H9 (cell line): Measurements from ENCODE around the gene KIF18A. TPM values are rescaled to one million over a fixed set of nuclear protein-coding genes. Genes with fewer than 3 reads are reported as not detected.

Experiments used
- DNase-seq: peaks from one replicate; pipeline ENCODE4 v3.0.0-alpha.2; 2017
- H2AFZ ChIP-seq: one replicate; pipeline ENCODE4 v1.6.1; 2013; ENCODE audit warnings: mild to moderate bottlenecking, low read length, control low read depth, moderate library complexity
- H2AK5ac ChIP-seq: 2 replicates; pipeline ENCODE4 v1.6.1; 2013; ENCODE audit warnings: low read length, control low read depth, mixed read lengths; ENCODE audit not compliant: insufficient read length
- H2BK120ac ChIP-seq: one replicate; pipeline ENCODE4 v1.6.1; 2013; ENCODE audit warnings: low read depth, mild to moderate bottlenecking, low read length, control low read depth, inconsistent platforms; ENCODE audit not compliant: poor library complexity, severe bottlenecking
- H2BK12ac ChIP-seq: 2 replicates; pipeline ENCODE4 v1.6.1; 2013; ENCODE audit warnings: low read length, control low read depth, mixed read lengths, low read depth; ENCODE audit not compliant: insufficient read length
- H2BK15ac ChIP-seq: 2 replicates; pipeline ENCODE4 v1.6.1; 2013; ENCODE audit warnings: low read depth, low read length, control low read depth
- H2BK20ac ChIP-seq: one replicate; pipeline ENCODE4 v1.6.1; 2013; ENCODE audit warnings: low read depth, mild to moderate bottlenecking, low read length, control low read depth, inconsistent platforms; ENCODE audit not compliant: poor library complexity, severe bottlenecking
- H2BK5ac ChIP-seq: 2 replicates; pipeline ENCODE4 v1.6.1; 2013; ENCODE audit warnings: low read length, control low read depth, mixed read lengths; ENCODE audit not compliant: insufficient read length
- H3K14ac ChIP-seq: 2 replicates; pipeline ENCODE4 v1.6.1; 2013; ENCODE audit warnings: low read length, control low read depth; ENCODE audit not compliant: insufficient read depth
- H3K18ac ChIP-seq: 2 replicates; pipeline ENCODE4 v1.6.1; 2013; ENCODE audit warnings: low read depth, mild to moderate bottlenecking, mixed read lengths, low read length, control low read depth; ENCODE audit not compliant: insufficient read length
- H3K23ac ChIP-seq: 2 replicates; pipeline ENCODE4 v1.6.1; 2013; ENCODE audit warnings: low read length, control low read depth, mixed read lengths, low read depth; ENCODE audit not compliant: insufficient read length
- H3K23me2 ChIP-seq: 2 replicates; pipeline ENCODE4 v1.6.1; 2013; ENCODE audit warnings: low read depth, mild to moderate bottlenecking, mixed read lengths, low read length, control low read depth; ENCODE audit not compliant: insufficient read length, poor library complexity, severe bottlenecking
- H3K27ac ChIP-seq: 2 replicates; pipeline ENCODE4 v1.5.1; 2013; ENCODE audit warnings: low read length, control low read depth, mixed read lengths, low read depth; ENCODE audit not compliant: insufficient read length
- H3K27me3 ChIP-seq: 2 replicates; pipeline ENCODE4 v1.6.1; 2013; ENCODE audit warnings: low read length, control low read depth, inconsistent platforms; ENCODE audit not compliant: insufficient read depth
- H3K4ac ChIP-seq: 2 replicates; pipeline ENCODE4 v1.6.1; 2013; ENCODE audit warnings: low read depth, mild to moderate bottlenecking, control low read depth, inconsistent platforms, low read length, moderate library complexity
- H3K4me1 ChIP-seq: 2 replicates; pipeline ENCODE4 v1.6.1; 2013; ENCODE audit warnings: low read length, control low read depth, inconsistent platforms; ENCODE audit not compliant: insufficient read depth
- H3K4me2 ChIP-seq: 2 replicates; pipeline ENCODE4 v1.6.1; 2013; ENCODE audit warnings: low read length, control low read depth, mixed read lengths; ENCODE audit not compliant: insufficient read length, insufficient read depth
- H3K56ac ChIP-seq: 2 replicates; pipeline ENCODE4 v1.6.1; 2013; ENCODE audit warnings: low read depth, mild to moderate bottlenecking, mixed read lengths, low read length, control low read depth; ENCODE audit not compliant: insufficient read length
- H3K79me1 ChIP-seq: 2 replicates; pipeline ENCODE4 v1.6.1; 2013; ENCODE audit warnings: low read depth, mild to moderate bottlenecking, moderate library complexity, low read length, control low read depth, inconsistent platforms; ENCODE audit not compliant: insufficient read depth, poor library complexity, severe bottlenecking
- H3K79me2 ChIP-seq: 2 replicates; pipeline ENCODE4 v1.6.1; 2013; ENCODE audit warnings: low read length, control low read depth, inconsistent platforms; ENCODE audit not compliant: insufficient read depth
- H3K9ac ChIP-seq: 2 replicates; pipeline ENCODE4 v1.6.1; 2013; ENCODE audit warnings: low read length, control low read depth, mixed read lengths; ENCODE audit not compliant: insufficient read length; ENCODE audit errors: extremely low read depth
- H3K9me3 ChIP-seq: one replicate; pipeline ENCODE4 v1.6.1; 2013; ENCODE audit warnings: low read depth, low read length, inconsistent platforms; ENCODE audit not compliant: control insufficient read depth
- H3T11ph ChIP-seq: one replicate; pipeline ENCODE4 v1.6.1; 2013; ENCODE audit warnings: mild to moderate bottlenecking, low read length, control low read depth, inconsistent platforms
- H4K20me1 ChIP-seq: one replicate; pipeline ENCODE4 v1.6.1; 2013; ENCODE audit not compliant: control insufficient read depth, insufficient read length, insufficient read depth
- H4K5ac ChIP-seq: 2 replicates; pipeline ENCODE4 v1.6.1; 2013; ENCODE audit warnings: low read depth, mild to moderate bottlenecking, mixed read lengths, low read length, control low read depth; ENCODE audit not compliant: insufficient read length
- H4K8ac ChIP-seq: replicated peaks from 2 replicates; pipeline ENCODE4 v1.6.1; 2013; ENCODE audit warnings: low read length, control low read depth, mixed read lengths, low read depth; ENCODE audit not compliant: insufficient read length
- H4K91ac ChIP-seq: 2 replicates; pipeline ENCODE4 v1.6.1; 2013; ENCODE audit warnings: low read depth, mild to moderate bottlenecking, moderate library complexity, mixed read lengths, low read length, control low read depth; ENCODE audit not compliant: insufficient read length
- H3K27ac Mint-ChIP-seq, 3 experiments: 2 replicates in 2 of 3; 3 replicates in 1 of 3; pipeline ENCODE4 v1.8.0; 2020 to 2021; ENCODE audit warnings: mixed read lengths in 3 of 3, mild to moderate bottlenecking in 1 of 3, moderate library complexity in 1 of 3
- H3K27me3 Mint-ChIP-seq: 2 replicates; pipeline ENCODE4 v1.8.0; 2021; ENCODE audit warnings: low read depth, mild to moderate bottlenecking, moderate library complexity, mixed read lengths
- H3K36me3 Mint-ChIP-seq, 3 experiments: 2 replicates in 2 of 3; 3 replicates in 1 of 3; pipeline ENCODE4 v1.8.0; 2020 to 2021; ENCODE audit warnings: low read depth in 3 of 3, mixed read lengths in 3 of 3; ENCODE audit not compliant: insufficient read depth in 1 of 3
- H3K4me1 Mint-ChIP-seq, 2 experiments: 2 replicates each; pipeline ENCODE4 v1.8.0; 2020; ENCODE audit warnings: mixed read lengths in 2 of 2
- H3K4me3 Mint-ChIP-seq, 2 experiments: 2 replicates in 1 of 2; 3 replicates in 1 of 2; pipeline ENCODE4 v1.8.0; 2020 to 2021; ENCODE audit warnings: mild to moderate bottlenecking in 2 of 2, mixed read lengths in 2 of 2, moderate library complexity in 1 of 2
- H3K9me3 Mint-ChIP-seq, 2 experiments: 2 replicates in 1 of 2; 3 replicates in 1 of 2; pipeline ENCODE4 v1.8.0; 2020; ENCODE audit warnings: mild to moderate bottlenecking in 2 of 2, mixed read lengths in 2 of 2, moderate library complexity in 1 of 2
- CTCF ChIP-seq: fragments of 200-600 bp; sonication (generic); conservative IDR thresholded peaks from 3 replicates; pipeline ENCODE4 v1.8.0; 2021; ENCODE audit warnings: antibody characterized with exemption, mild to moderate bottlenecking
- WGBS: extraction: QIAGEN DNeasy Blood & Tissue Kit; methylation state at CpG from one replicate; pipeline ENCODE4 v1.1.7; 2013; ENCODE audit warnings: missing lambda C conversion rate, low lambda C conversion rate, mixed read lengths; ENCODE audit not compliant: insufficient read length; ENCODE audit errors: extremely low coverage; 5-methylcytosine and 5-hydroxymethylcytosine counted together
- total RNA-seq: library from RNA; stranded (reverse); gene quantifications from 2 replicates; pipeline ENCODE4 v1.2.1, GENCODE V29; 2021

KIF18A gene
- total RNA-seq, 1 experiment from 2014 or later = 25.9 TPM

DNA sequence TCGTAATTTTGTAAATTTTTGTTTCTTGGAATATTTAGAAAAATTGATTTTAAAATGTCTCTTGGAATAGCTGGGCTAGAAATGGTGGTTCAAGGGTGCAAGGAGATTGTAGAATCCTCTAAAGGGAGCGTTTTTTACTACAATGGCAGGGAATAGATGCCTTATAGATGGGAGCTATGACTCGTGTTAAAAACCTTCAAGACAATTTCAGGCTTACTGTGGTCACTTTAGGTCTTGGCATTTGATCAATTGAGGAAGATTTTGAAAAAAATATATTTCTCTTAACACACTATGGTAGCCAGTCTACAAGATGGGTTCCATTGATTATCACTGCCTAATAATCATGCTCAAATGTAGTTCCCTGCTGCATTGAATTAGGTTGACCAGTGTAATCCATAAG, 25.2 kb upstream of the KIF18A start:
- Histone ChIP-seq H3K4me1 (peaks cover 2% of the 10 kb centered on the region; the same call in 1 of the 2 replicates), H4K8ac (no peak overlapping the region), H3T11ph (no peak overlapping the region), H2BK20ac (no peak overlapping the region), H3K23me2 (no peaks in the 10 kb centered on the region), H3K9me3 (peaks cover 14% of the 10 kb centered on the region), H3K27me3 (no peaks in the 10 kb centered on the region), H3K4ac (no peak overlapping the region), H2BK120ac (no peak overlapping the region), H3K14ac (no peak overlapping the region), H4K5ac (no peak overlapping the region), H3K27ac (no peak overlapping the region), H3K79me1 (no peaks in the 10 kb centered on the region), H3K18ac (no peak overlapping the region), H4K91ac (no peak overlapping the region), H2BK5ac (no peak overlapping the region), H4K20me1 (no peaks in the 10 kb centered on the region), H3K9ac (no peak overlapping the region), H2BK15ac (no peak overlapping the region), H3K4me2 (no peak overlapping the region), H2AK5ac (no peak overlapping the region), H3K23ac (no peak overlapping the region), H2BK12ac (no peak overlapping the region), H3K56ac (no peak overlapping the region), H3K79me2 (no peaks in the 10 kb centered on the region), H2AFZ (no peak overlapping the region)
- 100% methylated on average over 1 of the region's 3 CpGs for WGBS
- TF ChIP-seq CTCF = no peak
- H3K36me3 Mint-ChIP-seq = peaks cover 43 to 52% (median 51%) of the 10 kb centered on the region in 3 experiments
- no peaks in the 10 kb centered on the region; the same call in 1 of the 2 replicates for H3K27me3 Mint-ChIP-seq
- H3K4me1 Mint-ChIP-seq = peaks cover 19 to 21% of the 10 kb centered on the region in 2 experiments
- no peak overlapping the region; a peak in 1 of 7 replicates for H3K27ac Mint-ChIP-seq
- no peak overlapping the region for H3K4me3 Mint-ChIP-seq
- no peak for DNase-seq
- H3K9me3 Mint-ChIP-seq = peaks cover 33 to 38% of the 10 kb centered on the region in 2 experiments
